Type B pancreatic cell (in vitro differentiated cells): ENCODE results near the gene PUS10. TPM values are rescaled to one million over a fixed set of nuclear protein-coding genes. Genes with fewer than 3 reads are reported as not detected.
"Not testable (repeated sequence)": the region's sequence is repeated elsewhere in the genome, so short reads cannot be mapped to it uniquely, and the experiment has no call there.

ENCODE experiments used
- DNase-seq: peaks from one replicate; pipeline ENCODE4 v3.0.0; 2021; ENCODE audit warnings: mixed read lengths; ENCODE audit not compliant: unreplicated experiment; ENCODE audit errors: extremely low spot score
- H3K27ac Mint-ChIP-seq: 2 replicates; pipeline ENCODE4 v1.8.0; 2021; ENCODE audit warnings: mild to moderate bottlenecking, mixed read lengths
- H3K27me3 Mint-ChIP-seq: 2 replicates; pipeline ENCODE4 v1.8.0; 2021; ENCODE audit warnings: mixed read lengths
- H3K36me3 Mint-ChIP-seq: 2 replicates; pipeline ENCODE4 v1.8.0; 2021; ENCODE audit warnings: mixed read lengths
- H3K4me1 Mint-ChIP-seq: one replicate; pipeline ENCODE4 v1.8.0; 2021; ENCODE audit warnings: mixed read lengths; ENCODE audit not compliant: unreplicated experiment
- H3K4me3 Mint-ChIP-seq: 2 replicates; pipeline ENCODE4 v1.8.0; 2021; ENCODE audit warnings: mild to moderate bottlenecking, mixed read lengths
- H3K9me3 Mint-ChIP-seq: 2 replicates; pipeline ENCODE4 v1.8.0; 2021; ENCODE audit warnings: mixed read lengths
- CTCF ChIP-seq: fragments of 200-600 bp; sonication (generic); conservative IDR thresholded peaks from 2 replicates; pipeline ENCODE4 v1.5.0; 2021; ENCODE audit warnings: antibody characterized with exemption, mild to moderate bottlenecking
- total RNA-seq: library from RNA; stranded (reverse); gene quantifications from 2 replicates; pipeline ENCODE4 v1.2.1, GENCODE V29; 2021; ENCODE audit warnings: low replicate concordance

Gene PUS10
- total RNA-seq, 1 donor from 2014 or later = 6.3 TPM

DNA sequence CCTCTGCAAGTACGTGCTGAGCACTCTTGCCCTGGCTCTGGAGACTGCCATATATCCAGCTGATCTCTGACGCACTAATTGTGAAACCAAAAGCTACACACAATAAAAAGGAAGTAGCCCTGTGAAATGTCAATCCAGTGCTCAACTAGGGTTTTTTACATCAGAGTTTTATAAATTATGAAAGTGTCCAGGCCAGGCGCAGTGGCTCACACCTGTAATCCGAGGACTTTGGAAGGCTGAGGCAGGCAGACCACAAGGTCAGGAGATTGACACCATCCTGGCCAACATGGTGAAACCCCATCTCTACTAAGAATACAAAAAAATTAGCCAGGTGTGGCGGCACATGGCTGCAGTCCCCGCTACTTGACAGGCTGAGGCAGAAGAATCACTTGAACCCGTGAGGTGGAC lies 25.1 kb downstream of the PUS10 start:
- peaks cover 8% of the 10 kb centered on the region for H3K36me3 Mint-ChIP-seq
- H3K4me1 Mint-ChIP-seq = no peaks in the 10 kb centered on the region
- no peaks in the 10 kb centered on the region for H3K9me3 Mint-ChIP-seq
- H3K27me3 Mint-ChIP-seq = no peaks in the 10 kb centered on the region
- H3K27ac Mint-ChIP-seq = no peak overlapping the region
- no peak for DNase-seq
- no peak overlapping the region for H3K4me3 Mint-ChIP-seq
- TF ChIP-seq CTCF = no peak

DNA sequence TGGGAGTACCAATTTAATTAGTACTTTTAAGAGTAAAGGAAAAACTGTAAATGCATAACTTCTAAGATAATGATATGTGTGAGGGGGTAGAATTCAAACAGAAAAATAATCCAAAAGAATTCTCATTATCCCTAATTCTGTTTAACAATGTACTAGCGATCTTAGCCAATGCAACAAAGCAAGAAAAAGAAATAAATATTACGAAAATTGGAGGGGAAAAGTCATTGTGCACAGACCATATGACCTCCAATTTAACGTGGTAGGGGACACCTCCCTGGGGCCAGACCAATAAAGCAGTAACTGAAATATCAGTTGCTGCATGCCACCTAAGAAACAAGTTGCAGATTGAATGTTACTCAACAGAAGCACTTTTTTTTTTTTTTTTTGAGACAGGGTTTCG lies 26.4 kb downstream of the PUS10 start:
- no peak for DNase-seq
- Mint-ChIP-seq H3K9me3 (no peaks in the 10 kb centered on the region), H3K27me3 (no peaks in the 10 kb centered on the region), H3K36me3 (peaks cover 8% of the 10 kb centered on the region), H3K4me3 (no peak overlapping the region), H3K27ac (no peak overlapping the region), H3K4me1 (no peaks in the 10 kb centered on the region)
- no peak for TF ChIP-seq CTCF

- no peak for DNase-seq
- no peaks in the 10 kb centered on the region for H3K9me3 Mint-ChIP-seq
- H3K4me3 Mint-ChIP-seq = no peak overlapping the region
- H3K27me3 Mint-ChIP-seq = no peaks in the 10 kb centered on the region
- H3K4me1 Mint-ChIP-seq = no peaks in the 10 kb centered on the region
- peaks cover 8% of the 10 kb centered on the region for H3K36me3 Mint-ChIP-seq
- no peak for TF ChIP-seq CTCF
- no peak overlapping the region for H3K27ac Mint-ChIP-seq
These were observed 28.8 kb downstream of the PUS10 start for GRCh38 chr2:60989259-60989658.

DNA sequence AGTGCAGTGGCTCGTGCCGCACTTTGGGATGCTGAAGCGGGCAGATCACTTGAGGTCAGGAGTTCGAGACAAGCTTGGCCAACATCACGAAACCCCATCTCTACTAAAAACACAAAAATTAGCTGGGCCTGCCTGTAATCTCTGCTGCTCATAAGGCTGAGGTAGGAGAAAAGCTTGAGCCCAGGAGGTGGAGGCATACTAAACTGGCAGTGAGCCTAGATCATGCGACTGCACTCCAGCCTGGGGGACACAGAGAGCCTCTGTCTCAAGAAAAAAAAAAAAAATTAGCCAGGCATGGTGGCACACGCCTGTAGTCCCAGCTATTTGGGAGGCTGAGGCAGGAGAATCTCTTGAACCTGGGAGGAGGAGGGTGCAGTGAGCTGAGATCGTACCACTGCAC lies 30.4 kb downstream of the PUS10 start:
- DNase-seq, H3K27me3 Mint-ChIP-seq, H3K27ac Mint-ChIP-seq, H3K9me3 Mint-ChIP-seq, H3K4me1 Mint-ChIP-seq, H3K4me3 Mint-ChIP-seq, H3K36me3 Mint-ChIP-seq: not testable (repeated sequence)

GRCh38 chr2:60987041-60987440 lies 31.0 kb downstream of the PUS10 start:
- Mint-ChIP-seq H3K4me1 (no peaks in the 10 kb centered on the region), H3K27ac (no peak overlapping the region), H3K27me3 (no peaks in the 10 kb centered on the region), H3K4me3 (no peak overlapping the region), H3K9me3 (no peaks in the 10 kb centered on the region), H3K36me3 (peaks cover 8% of the 10 kb centered on the region)
- no peak for TF ChIP-seq CTCF
- DNase-seq = no peak

- Mint-ChIP-seq H3K36me3 (no peaks in the 10 kb centered on the region), H3K27me3 (no peaks in the 10 kb centered on the region), H3K27ac (no peak overlapping the region), H3K4me3 (no peak overlapping the region), H3K9me3 (no peaks in the 10 kb centered on the region), H3K4me1 (no peaks in the 10 kb centered on the region)
- DNase-seq = no peak
- no peak for TF ChIP-seq CTCF
These were observed 33.3 kb downstream of the PUS10 start for GRCh38 chr2:60984720-60985119.

DNA sequence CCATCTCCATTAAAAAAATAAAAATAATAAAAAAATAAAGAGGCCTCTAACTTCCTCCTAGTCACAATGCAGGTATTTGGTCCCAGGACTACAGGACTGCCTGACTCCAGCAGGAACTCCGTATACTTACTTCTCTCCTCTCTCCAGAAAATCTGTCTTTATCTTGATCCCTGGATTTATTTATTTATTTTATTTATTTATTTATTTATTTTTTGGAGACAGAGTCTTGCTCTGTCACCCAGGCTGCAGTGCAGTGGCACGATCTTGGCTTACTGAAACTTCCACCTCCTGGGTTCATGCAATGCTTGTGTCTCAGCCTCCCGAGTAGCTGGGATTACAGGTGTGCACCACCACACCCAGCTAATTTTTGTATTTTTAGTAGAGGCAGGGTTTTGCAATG lies 36.0 kb downstream of the PUS10 start:
- not testable (repeated sequence) for H3K36me3 Mint-ChIP-seq, DNase-seq, H3K4me1 Mint-ChIP-seq, H3K27ac Mint-ChIP-seq, H3K27me3 Mint-ChIP-seq, H3K4me3 Mint-ChIP-seq, H3K9me3 Mint-ChIP-seq
